Amygdala (tissue), 56 donors: ENCODE measurements around the gene BCAS4.
"Not testable (repeated sequence)": the region's sequence is repeated elsewhere in the genome, so short reads cannot be mapped to it uniquely, and the experiment has no call there.

Experiments
- DNase-seq, 56 donors: peaks; one replicate each; lab custom pipeline; 2025; lab: John Stamatoyannopoulos, UW

BCAS4 gene

GRCh38 chr20:50769551-50770085 lies 25.2 kb upstream of the BCAS4 start:
- not testable (repeated sequence) for DNase-seq

DNA sequence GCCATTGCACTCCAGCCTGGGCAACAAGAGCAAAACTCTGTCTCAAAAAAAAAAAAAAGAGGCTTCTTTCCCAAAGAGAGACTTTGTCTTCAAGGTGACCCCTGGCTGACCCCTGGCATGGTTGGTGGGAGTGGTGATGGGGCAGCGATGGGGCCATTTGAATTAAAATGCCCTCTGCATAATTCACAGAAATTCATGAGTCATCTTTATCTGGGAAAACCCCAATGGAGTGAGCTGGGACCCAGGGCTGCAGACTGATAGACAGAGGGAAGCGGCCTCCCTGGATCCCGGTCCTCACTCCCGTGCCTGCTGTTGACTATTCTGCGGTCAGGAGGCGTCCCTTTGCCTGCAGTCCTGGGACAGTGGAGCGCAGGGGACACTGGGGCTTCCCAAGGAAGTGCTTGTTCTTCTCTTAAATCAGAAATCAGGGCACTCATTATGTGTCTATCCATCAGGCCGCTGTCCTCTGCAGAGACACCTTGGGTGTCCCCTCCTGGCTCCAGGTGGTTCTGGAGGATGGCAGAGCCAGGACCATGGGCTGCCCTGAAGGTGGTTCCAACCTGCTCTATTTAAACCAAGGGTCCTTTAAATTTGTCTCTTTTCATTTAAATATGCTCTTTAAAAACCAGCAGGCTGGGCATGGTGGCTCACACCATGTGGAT lies 23.3 kb upstream of the BCAS4 start:
- DNase-seq = not testable (repeated sequence)

- DNase-seq = no peak
These were observed 22.3 kb upstream of the BCAS4 start for GRCh38 chr20:50772420-50773185.

- DNase-seq = no peak
These were observed 20.3 kb upstream of the BCAS4 start for GRCh38 chr20:50774515-50774914.

DNA sequence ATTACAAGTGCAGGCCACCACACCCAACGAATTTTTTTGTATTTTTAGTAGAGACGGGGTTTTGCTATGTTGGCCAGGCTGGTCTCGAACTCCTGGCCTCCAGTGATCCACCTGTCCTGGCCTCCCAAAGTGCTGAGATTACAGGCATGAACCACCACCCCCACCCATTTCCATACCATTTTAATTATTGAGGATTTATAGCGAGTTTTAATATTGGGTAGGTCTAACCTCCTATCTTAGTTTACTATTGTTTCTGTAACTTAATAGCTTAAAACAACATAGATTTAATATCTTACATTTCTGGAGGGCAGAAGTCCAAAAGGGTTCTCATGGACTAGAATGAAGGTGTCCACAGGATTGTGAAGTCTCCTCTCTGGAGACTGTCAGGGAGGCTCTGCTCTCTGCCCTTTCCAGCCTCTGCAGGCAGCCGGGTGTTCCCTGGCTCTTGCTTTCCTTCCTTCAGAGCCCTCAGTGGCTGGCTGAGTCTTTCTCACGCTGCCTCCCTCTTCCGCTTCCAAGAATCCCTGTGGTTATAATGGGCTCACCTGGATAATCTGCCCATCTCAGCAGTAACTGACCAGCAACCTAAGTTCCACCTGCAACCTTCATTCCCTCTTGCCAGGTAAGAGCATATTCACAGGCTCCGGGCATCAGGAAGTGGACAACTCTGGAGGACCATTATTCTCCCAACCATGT lies 18.6 kb upstream of the BCAS4 start:
- no peak for DNase-seq

DNA sequence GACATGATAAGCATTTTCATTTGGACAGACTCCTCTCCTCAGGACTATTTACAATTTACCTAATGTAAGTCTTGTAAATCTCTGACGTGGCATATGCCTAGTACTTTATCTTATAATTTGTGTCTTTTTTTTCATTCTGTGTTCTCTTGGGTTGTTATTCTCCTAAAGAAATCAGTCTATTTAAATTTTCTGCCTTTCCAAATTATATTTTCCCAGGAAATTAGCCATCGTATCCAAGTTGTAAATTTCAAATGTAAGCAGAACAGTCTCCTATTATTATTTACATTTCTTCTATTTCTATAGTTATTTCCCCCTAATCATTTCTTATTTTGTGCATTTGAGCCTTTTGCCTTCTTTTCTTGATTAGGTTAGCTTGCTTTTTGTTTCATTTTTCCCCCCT lies 17.5 kb upstream of the BCAS4 start:
- DNase-seq = no peak

DNA sequence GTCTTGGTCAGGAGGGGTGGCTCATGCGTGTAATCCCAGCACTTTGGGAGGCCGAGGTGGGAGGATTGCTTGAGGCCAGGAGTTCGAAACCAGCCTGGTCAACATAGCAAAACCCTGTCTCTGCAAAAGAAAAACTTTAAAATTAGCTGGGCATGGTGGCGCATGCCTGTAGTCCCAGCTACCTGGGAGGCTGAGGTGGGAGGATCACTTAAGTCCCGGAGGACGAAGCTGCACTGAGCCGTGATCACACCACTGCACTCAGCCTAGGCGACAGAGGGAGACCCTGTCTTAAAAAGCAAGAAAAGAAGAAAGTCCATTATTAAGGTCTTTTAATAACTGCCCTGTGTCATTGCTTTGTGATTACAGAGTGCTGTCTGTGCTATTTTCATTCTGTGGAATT lies 15.9 kb upstream of the BCAS4 start:
- DNase-seq = not testable (repeated sequence)

- DNase-seq = no peak
These were observed 11.5 kb upstream of the BCAS4 start for GRCh38 chr20:50783390-50783789.

DNA sequence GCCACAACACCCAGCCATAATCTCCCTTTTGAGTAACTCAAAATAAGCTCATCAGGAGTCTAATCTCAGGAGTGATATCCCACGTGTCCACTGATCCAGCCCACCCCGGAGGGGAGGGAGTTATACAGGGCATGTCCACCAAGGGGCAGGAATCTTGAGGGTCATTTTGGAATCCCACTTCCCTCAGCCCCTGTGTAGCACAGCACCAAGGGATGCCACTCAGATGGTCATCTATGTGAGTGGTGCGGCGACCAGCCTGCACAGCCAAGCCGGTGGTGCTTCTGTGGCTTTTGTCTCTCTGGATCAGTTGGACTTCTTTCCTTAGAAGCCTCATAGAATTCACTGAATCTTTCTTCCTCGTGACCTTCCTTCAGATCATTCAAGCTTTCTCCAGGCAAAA lies 11.0 kb upstream of the BCAS4 start:
- no peak for DNase-seq

DNA sequence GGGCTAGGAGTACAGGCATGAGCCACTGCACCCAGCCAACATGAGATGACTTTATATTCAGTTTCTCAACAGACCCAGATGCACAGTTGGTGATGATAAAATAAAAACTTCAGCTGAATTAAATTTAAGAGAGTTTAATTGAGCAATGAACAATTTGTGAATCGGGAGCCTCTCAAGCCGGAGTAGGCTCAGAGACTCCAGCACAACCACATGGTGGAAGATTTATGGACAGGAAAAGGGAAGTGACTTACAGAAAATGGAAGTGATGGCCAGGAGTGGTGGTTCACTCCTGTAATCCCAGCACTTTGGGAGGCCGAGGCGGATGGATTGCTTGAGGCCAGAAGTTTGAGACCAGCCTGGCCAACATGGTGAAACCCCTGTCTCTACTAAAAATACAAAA lies 10.4 kb upstream of the BCAS4 start:
- no peak for DNase-seq

DNA sequence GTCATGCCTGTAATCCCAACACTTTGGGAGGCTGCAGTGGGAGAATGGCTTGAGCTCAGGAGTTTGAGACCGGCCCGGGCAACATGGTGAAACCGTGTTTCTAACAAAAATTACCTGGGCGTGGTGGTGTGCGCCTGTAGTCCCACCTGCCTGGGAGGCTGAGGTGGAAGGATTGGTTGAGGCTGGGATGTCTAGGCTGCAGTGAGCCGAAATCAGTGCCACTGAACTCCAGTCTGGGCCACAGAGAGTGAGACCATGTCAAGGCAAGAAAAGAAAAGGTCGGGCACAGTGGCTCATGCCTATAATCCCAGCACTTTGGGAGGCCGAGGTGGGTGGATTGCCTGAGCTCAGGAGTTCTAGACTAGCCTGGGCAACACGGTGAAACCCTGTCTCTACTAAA lies 8.2 kb upstream of the BCAS4 start:
- DNase-seq = no peak

DNA sequence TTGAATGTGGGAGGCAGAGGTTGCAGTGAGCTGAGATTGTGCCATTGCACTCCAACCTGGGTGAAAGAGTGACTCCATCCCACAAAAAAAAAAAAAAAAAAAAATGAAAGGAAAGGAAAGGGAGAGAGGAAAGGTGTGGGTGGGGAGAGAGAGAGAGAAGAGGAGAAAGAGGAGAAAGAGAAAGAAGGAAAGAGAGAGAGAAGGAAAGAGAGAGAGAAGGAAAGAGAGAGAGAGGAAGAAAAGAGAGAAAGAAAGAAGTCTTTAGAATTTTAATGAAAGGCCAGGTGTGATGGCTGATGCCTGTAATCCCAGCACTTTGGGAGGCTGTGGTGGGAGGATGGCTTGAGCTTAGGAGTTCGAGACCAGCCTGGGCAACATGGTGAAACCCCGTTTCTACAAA lies 7.7 kb upstream of the BCAS4 start:
- DNase-seq = no peak

DNA sequence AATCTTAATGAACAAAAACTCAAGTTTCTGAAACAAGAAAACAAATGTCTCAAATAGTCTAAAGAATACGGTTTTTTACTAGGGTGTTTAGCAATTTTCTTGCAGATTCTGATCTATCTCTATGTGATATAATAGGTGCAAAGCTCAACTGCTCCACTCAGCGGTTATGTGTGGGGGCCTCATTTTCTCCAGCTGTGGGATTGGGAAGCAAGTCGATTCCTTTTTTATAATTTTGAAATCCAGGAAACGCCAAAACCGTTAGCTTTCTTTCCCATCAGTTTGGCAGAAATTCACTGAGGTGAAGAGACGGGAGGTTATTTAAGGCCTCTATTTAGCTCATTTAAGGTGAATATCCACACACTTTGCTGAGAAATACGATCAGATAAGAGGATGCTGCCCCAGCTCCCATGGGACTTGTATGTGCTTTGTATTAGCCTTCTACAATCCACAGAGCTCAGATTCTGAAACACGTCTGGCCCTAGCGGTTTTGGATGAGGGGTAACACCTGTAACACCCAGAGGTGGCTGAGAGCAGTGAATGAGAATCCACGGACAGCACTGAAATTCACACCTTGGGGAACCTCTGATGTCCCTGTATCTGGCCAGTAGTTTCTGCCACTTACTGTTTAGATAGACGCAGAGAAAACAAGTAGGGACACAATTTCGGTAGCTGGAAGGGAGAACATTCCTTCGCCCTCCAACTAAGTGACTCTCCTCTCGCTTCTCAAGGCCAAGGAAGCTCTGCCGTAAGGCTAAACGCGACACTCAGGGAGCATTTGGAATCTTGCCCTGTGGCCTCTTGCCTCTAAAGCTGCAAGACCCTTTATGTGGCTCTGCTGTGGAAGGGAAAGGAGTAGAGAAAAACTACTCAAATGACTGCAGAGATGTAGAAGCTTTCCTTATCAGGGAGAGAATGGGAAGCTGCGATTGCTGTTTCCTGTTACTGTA lies 6.5 kb upstream of the BCAS4 start:
- peak in 11 of 56 donors; percentile 2 to 30 (median 19) for DNase-seq

DNA sequence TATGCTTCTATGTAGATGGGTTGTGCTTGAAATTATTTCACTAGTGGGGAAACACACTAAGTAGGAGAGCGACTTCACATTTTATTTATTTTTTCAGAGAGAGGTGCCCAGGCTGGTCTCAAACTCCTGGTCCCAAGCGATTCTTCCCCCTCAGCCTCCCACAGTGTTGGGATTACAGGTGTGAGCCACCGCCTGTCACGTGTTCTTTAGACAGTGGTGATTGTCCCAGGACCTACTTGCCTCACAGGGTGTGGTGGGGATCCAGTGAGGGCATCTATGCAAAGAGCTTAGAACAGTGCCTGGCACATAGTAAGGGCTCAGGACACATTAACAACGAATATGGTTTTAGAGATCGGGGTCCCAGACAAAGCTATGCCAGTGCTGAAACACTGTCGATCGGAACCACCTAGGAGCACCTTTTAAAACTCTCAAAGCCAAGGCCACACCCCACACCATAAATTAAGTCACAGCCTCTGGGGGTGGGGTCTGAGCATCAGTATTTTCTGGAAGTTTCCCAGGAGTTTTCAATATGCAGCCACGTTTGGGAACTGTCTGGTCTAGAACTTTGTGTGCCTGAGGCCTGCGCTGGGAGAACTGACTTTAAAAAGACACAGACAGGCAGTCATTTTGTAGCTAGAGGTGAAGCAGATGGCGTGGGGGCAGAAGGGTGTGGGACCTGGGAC lies 4.8 kb upstream of the BCAS4 start:
- DNase-seq = no peak

DNA sequence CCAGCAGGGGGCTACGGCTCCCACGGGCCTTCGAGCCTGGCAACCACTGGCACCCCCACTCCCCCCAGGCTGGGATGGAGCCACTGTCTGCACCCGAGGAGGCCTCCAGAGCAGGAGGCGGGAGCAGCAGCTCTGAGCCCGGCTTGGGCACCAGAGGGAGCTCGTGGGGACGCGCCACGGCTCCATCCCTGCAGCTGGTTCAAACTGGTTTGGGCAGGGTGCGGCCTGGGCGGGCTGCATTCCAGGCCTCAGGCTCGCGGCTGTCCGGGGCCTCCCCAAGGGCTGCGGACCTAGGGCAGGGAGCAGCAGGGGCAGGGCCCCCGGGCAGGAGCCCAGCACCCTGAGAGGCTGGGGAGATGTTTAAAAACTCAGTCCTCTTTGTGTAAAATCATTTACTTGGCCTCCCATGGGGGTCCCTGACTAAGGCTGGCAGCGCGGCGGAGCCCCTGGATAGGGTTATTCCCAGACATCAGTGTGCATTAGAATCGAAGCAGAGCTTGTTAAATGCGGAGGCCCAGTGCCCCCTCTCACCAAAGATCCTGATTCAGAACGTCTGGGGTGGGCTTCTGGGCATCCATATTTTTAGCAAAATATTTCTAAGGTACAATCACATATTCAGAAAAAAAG lies 4.1 kb upstream of the BCAS4 start:
- DNase-seq = peak in 55 of 56 donors; percentile 12 to 87 (median 70)

GRCh38 chr20:50792708-50793574 lies 1.9 kb upstream of the BCAS4 start:
- no peak for DNase-seq

- not testable (repeated sequence) for DNase-seq
These were observed 1.3 kb upstream of the BCAS4 start for GRCh38 chr20:50793575-50794016.
